A673 (cell line): Measurements from ENCODE around the gene B3GNT2. TPM values are rescaled to one million over a fixed set of nuclear protein-coding genes. Genes with fewer than 3 reads are reported as not detected.

Source experiments
- BruUV-seq: library from RNA; stranded (reverse); fragments of 400-500 nt; replicated peaks from 2 replicates; lab custom pipeline; 2021; lab: Mats Ljungman, UMichigan
- CTCF ChIA-PET: fragments of 300-600 bp; sonication (Branson Sonifier 250); formaldehyde crosslinking; loops from one replicate; lab custom pipeline; 2022; ENCODE audit warnings: antibody characterized with exemption; lab: Charles Lee
- POLR2A ChIA-PET: fragments of 300-600 bp; sonication (Branson Sonifier 250); formaldehyde crosslinking; loops from one replicate; lab custom pipeline; 2022; ENCODE audit warnings: antibody characterized with exemption; ENCODE audit not compliant: low non-redundant PET; lab: Charles Lee
- DNase-seq: peaks from one replicate; pipeline ENCODE4 v3.0.0-alpha.2; 2015; ENCODE audit warnings: low spot score
- H3K27ac ChIP-seq: fragments of 200-600 bp; sonication (generic); 2 replicates; pipeline ENCODE4 v1.5.1; 2016; ENCODE audit warnings: mixed run types, low read depth, mild to moderate bottlenecking, mixed read lengths, antibody characterized with exemption, low read length; ENCODE audit not compliant: poor library complexity, severe bottlenecking
- H3K27me3 ChIP-seq: fragments of 200-600 bp; sonication (generic); replicated peaks from 2 replicates; pipeline ENCODE4 v1.6.1; 2017; ENCODE audit warnings: mixed run types, low read depth, mild to moderate bottlenecking, mixed read lengths, antibody characterized with exemption, low read length; ENCODE audit not compliant: insufficient read depth, poor library complexity
- H3K36me3 ChIP-seq: fragments of 200-600 bp; sonication (generic); 2 replicates; pipeline ENCODE4 v1.6.1; 2016; ENCODE audit warnings: mixed run types, mild to moderate bottlenecking, mixed read lengths, antibody characterized with exemption, low read length; ENCODE audit not compliant: insufficient read depth, poor library complexity, severe bottlenecking
- H3K4me1 ChIP-seq: fragments of 200-600 bp; sonication (generic); 2 replicates; pipeline ENCODE4 v1.6.1; 2017; ENCODE audit warnings: mixed run types, mild to moderate bottlenecking, mixed read lengths, antibody characterized with exemption, low read length; ENCODE audit not compliant: insufficient read depth, poor library complexity, severe bottlenecking
- H3K4me3 ChIP-seq: fragments of 200-600 bp; sonication (generic); 2 replicates; pipeline ENCODE4 v1.5.1; 2016; ENCODE audit warnings: low read depth, mixed run types, mild to moderate bottlenecking, mixed read lengths, low read length; ENCODE audit not compliant: poor library complexity, severe bottlenecking
- H3K9me3 ChIP-seq: fragments of 200-600 bp; sonication (generic); 2 replicates; pipeline ENCODE4 v1.6.1; 2016; ENCODE audit warnings: mixed run types, low read depth, mild to moderate bottlenecking, mixed read lengths, antibody characterized with exemption, low read length; ENCODE audit not compliant: poor library complexity, severe bottlenecking
- EZH2 ChIP-seq: fragments of 200-600 bp; sonication (generic); IDR thresholded peaks from 2 replicates; pipeline ENCODE4 v1.6.1; 2017; ENCODE audit warnings: borderline replicate concordance, low read depth, mild to moderate bottlenecking, mixed read lengths, antibody characterized with exemption, low read length; ENCODE audit not compliant: poor library complexity, severe bottlenecking
- intact Hi-C: fragments of 100-400 bp; cut with micrococcal nuclease; formaldehyde crosslinking; loops from one replicate; pipeline ENCODE4 v1.10.0; 2022; ENCODE audit not compliant: unreplicated experiment
- total RNA-seq: library from RNA; stranded (reverse); gene quantifications from 2 replicates; pipeline ENCODE4 v1.2.3, GENCODE V29; 2021
- TF ChIP-seq, protein P1 (sequence below): fragments of 300-800, 200-600 bp; sonication (generic); conservative IDR thresholded peaks from 2 replicates; pipeline ENCODE4 v1.5.1; 2017; ENCODE audit warnings: low read depth, mild to moderate bottlenecking, antibody characterized with exemption, low read length, moderate library complexity, mixed read lengths

Gene B3GNT2
- total RNA-seq, 1 experiment from 2014 or later: 6.5 TPM

DNA sequence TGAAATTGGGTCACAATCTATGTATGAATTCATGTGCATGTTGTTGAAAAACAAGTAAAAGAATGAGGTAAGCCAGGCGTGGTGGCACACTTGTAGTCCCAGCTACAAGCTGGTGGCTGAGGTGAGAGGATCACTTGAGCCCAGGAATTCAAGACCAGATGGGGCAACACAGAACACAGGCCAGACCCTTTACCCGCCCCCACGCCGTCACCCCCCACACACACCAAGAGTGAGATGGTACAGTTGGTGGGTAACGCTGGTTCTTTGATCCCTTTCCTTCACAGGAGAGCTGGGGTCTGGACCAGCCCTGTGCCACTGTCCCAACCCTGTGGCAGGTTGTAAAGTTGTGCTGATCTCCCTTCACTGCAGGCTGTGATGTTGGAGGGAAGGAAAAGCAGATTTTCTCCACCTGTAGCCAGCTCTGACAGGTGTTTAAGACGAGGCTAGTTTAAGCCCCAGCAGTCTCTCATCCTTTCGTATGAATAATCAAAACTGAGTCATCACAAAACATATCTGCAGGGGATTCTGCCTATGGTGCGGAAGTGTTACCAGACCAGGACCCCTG lies 13.6 kb downstream of the B3GNT2 start:
- CTCF ChIA-PET: no interaction called here

DNA sequence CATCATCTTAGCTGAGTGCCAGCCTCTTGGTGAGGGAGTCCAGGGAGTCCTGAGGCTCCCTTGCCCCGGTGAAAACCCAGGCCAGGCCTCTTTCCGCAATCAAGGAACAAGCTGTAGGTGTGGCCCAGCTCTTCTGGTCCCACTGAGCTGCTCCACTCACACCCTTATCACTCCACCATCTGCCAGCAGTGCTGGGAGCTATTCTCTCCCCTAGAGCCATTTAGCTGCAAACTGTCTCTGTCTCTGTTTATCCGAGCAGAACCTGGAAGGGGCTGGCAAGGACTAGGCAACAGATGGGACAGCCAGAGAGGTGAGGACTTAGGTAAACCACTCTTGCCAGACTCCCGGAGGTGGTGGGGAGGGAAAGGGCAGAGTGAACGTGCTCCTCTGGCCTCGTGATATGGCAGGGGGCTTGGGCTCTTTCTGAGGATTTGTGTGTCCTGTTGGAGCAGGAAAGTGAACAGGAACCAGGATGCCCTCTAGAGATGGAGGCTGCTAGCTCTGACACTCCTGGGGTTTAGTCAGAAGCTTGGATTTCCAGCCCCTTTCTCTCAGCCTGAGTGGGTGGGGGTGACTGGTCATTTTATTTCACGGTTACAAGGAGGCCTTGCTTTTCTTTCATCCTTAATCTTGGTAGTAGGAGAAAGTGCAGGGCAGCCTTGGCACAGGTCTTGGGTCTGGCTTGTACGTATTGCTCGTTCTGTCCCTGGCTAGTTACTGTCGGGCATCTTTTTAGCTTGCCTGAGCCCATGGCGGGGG lies 19.6 kb downstream of the B3GNT2 start:
- POLR2A ChIA-PET: no interaction called here
- TF ChIP-seq, protein P1, sequence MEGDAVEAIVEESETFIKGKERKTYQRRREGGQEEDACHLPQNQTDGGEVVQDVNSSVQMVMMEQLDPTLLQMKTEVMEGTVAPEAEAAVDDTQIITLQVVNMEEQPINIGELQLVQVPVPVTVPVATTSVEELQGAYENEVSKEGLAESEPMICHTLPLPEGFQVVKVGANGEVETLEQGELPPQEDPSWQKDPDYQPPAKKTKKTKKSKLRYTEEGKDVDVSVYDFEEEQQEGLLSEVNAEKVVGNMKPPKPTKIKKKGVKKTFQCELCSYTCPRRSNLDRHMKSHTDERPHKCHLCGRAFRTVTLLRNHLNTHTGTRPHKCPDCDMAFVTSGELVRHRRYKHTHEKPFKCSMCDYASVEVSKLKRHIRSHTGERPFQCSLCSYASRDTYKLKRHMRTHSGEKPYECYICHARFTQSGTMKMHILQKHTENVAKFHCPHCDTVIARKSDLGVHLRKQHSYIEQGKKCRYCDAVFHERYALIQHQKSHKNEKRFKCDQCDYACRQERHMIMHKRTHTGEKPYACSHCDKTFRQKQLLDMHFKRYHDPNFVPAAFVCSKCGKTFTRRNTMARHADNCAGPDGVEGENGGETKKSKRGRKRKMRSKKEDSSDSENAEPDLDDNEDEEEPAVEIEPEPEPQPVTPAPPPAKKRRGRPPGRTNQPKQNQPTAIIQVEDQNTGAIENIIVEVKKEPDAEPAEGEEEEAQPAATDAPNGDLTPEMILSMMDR: no peak
- TF ChIP-seq EZH2: no peak

More for the DNA sequence above, 13.6 kb downstream of the B3GNT2 start:
- no TSS peak for BruUV-seq
- intact Hi-C loops: no loop called here
- Histone ChIP-seq H3K4me3 (no peak overlapping the region), H3K4me1 (no peaks in the 10 kb centered on the region), H3K27me3 (no peaks in the 10 kb centered on the region), H3K27ac (no peak overlapping the region), H3K36me3 (no peaks in the 10 kb centered on the region), H3K9me3 (no peaks in the 10 kb centered on the region)
- TF ChIP-seq EZH2: no peak
- TF ChIP-seq, protein P1: no peak
- POLR2A ChIA-PET: no interaction called here
- no peak for DNase-seq

DNA sequence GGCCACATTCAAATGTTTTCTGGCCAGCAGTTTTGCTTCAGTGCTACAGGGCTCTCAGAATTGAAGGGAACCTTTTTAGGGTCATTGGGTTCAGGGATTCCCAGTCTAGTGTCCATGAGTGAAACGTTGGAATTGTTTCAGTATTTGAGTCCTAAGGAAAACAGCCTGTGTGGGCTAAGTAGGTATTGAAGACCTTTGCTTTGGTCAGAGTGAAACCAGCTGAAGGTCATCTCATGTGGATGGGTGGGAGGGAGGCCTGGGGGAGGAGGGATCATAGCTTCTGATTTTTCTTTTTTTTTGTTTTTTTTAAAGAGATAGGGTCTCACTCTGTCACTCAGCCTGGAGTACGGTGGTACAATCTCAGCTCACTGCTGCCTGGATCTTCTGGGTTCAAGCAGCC lies 20.2 kb downstream of the B3GNT2 start:
- no peak overlapping the region for H3K4me3 ChIP-seq
- DNase-seq: no peak
- no peak for TF ChIP-seq EZH2
- TF ChIP-seq, protein P1: no peak
- no peaks in the 10 kb centered on the region for H3K27me3 ChIP-seq
- BruUV-seq: no TSS peak
- H3K9me3 ChIP-seq: no peaks in the 10 kb centered on the region
- no peak overlapping the region for H3K27ac ChIP-seq
- no peaks in the 10 kb centered on the region for H3K4me1 ChIP-seq
- no peaks in the 10 kb centered on the region for H3K36me3 ChIP-seq
- CTCF ChIA-PET: interaction anchor here (0.5 kb wide), 1 partner anchor 195 kb away, joined by 4 read pairs; no protein-coding TSS in a partner anchor
- intact Hi-C loops: no loop called here
- POLR2A ChIA-PET: no interaction called here

More for the DNA sequence above, 19.6 kb downstream of the B3GNT2 start:
- CTCF ChIA-PET: interaction anchor here (0.5 kb wide), 1 partner anchor 195 kb away, joined by 4 read pairs; no protein-coding TSS in a partner anchor
- BruUV-seq: no TSS peak
- H3K27me3 ChIP-seq: no peaks in the 10 kb centered on the region
- no peak overlapping the region for H3K4me3 ChIP-seq
- H3K27ac ChIP-seq: no peak overlapping the region
- intact Hi-C loops: no loop called here
- DNase-seq: no peak
- no peaks in the 10 kb centered on the region for H3K4me1 ChIP-seq
- no peaks in the 10 kb centered on the region for H3K36me3 ChIP-seq
- H3K9me3 ChIP-seq: no peaks in the 10 kb centered on the region
